HepG2 (cell line): ENCODE data around the gene SUPT6H. TPM values are rescaled to one million over a fixed set of nuclear protein-coding genes. Genes with fewer than 3 reads are reported as not detected.
A peak's percentile ranks its signal among the peaks of the same experiment; 100 is the strongest.

Source experiments
- ATAC-seq: fragments of 200-7000 bp; cut with Tn5 transposase; 3 replicates; pipeline ENCODE4 v1.9.1; 2020; ENCODE audit warnings: mild to moderate bottlenecking, moderate library complexity
- BruUV-seq: library from RNA; stranded (reverse); fragments of 400-500 nt; replicated peaks from 2 replicates; lab custom pipeline; 2021; lab: Mats Ljungman, UMichigan
- CTCF ChIA-PET: fragments of 300-600 bp; formaldehyde crosslinking; extraction: SDS; loops from one replicate; lab custom pipeline; 2021; ENCODE audit warnings: low total read pairs, inconsistent platforms, low intra/inter-chr PET ratio; lab: Yijun Ruan, JAX
- POLR2A ChIA-PET: fragments of 350-600 bp; sonication (Branson Sonifier 250); formaldehyde crosslinking; loops from one replicate; lab custom pipeline; 2020; ENCODE audit warnings: antibody characterized with exemption, inconsistent platforms; lab: Yijun Ruan, JAX
- DNase-seq: peaks from one replicate; pipeline ENCODE4 v3.0.0-alpha.2; 2015; ENCODE audit warnings: low spot score
- FAIRE-seq: peaks from 3 replicates; lab custom pipeline; 2011; peaks lifted over from hg19 to GRCh38; lab: Jason Lieb, UNC
- H2AFZ ChIP-seq: one replicate; pipeline ENCODE4 v1.6.1; 2011; ENCODE audit warnings: low read length, inconsistent platforms
- H3K27ac ChIP-seq: fragments of 300-600 bp; 3 replicates; pipeline ENCODE4 v1.8.0; 2011; ENCODE audit warnings: mixed run types, mild to moderate bottlenecking, mixed read lengths, low read length, inconsistent platforms; ENCODE audit not compliant: insufficient read depth; ENCODE audit errors: extremely low read length
- H3K27me3 ChIP-seq, 2 experiments: fragments of 200-600 bp in 1 of 2; 2 replicates in 1 of 2; 3 replicates in 1 of 2; pipeline versions ENCODE4 v1.6.0 to v1.8.0; 2011; ENCODE audit warnings: low read length in 2 of 2, mild to moderate bottlenecking in 2 of 2, moderate library complexity in 2 of 2, inconsistent platforms in 1 of 2; ENCODE audit not compliant: insufficient read depth in 2 of 2, control insufficient read depth in 1 of 2
- H3K36me3 ChIP-seq, 2 experiments: fragments of 200-600 bp in 1 of 2; replicated peaks in 1 of 2; 2 replicates in 1 of 2; 3 replicates in 1 of 2; pipeline versions ENCODE4 v1.5.1 to v1.8.0; 2011; ENCODE audit warnings: low read length in 2 of 2, inconsistent platforms in 1 of 2; ENCODE audit not compliant: insufficient read depth in 2 of 2, control insufficient read depth in 1 of 2
- H3K4me1 ChIP-seq: 2 replicates; pipeline ENCODE4 v1.5.1; 2012; ENCODE audit warnings: low read length, inconsistent platforms; ENCODE audit not compliant: insufficient read depth
- H3K4me2 ChIP-seq: 2 replicates; pipeline ENCODE4 v1.6.0; 2011; ENCODE audit warnings: low read depth, low read length, inconsistent platforms
- H3K4me3 ChIP-seq, 3 experiments: fragments of 200-600 bp in 1 of 3; sonication (generic), shearing (Covaris generic) in 1 of 3; replicated peaks in 1 of 3; 2 replicates each; pipeline ENCODE4 v1.5.1; 2011 to 2016; ENCODE audit warnings: low read length in 3 of 3, inconsistent platforms in 2 of 3, low read depth in 2 of 3, mild to moderate bottlenecking in 2 of 3, control low read depth in 1 of 3, mixed read lengths in 1 of 3; ENCODE audit not compliant: insufficient read depth in 1 of 3
- H3K79me2 ChIP-seq: one replicate; pipeline ENCODE4 v1.6.1; 2011; ENCODE audit warnings: low read length, inconsistent platforms; ENCODE audit not compliant: insufficient read depth
- H3K9ac ChIP-seq: 2 replicates; pipeline ENCODE4 v1.6.0; 2011; ENCODE audit warnings: mild to moderate bottlenecking, low read depth, low read length, inconsistent platforms; ENCODE audit not compliant: insufficient read depth
- H3K9me3 ChIP-seq: 2 replicates; pipeline ENCODE4 v1.5.1; 2012; ENCODE audit warnings: mild to moderate bottlenecking, low read length
- H4K20me1 ChIP-seq: 2 replicates; pipeline ENCODE4 v1.6.0; 2011; ENCODE audit warnings: inconsistent platforms, mild to moderate bottlenecking, low read length, moderate library complexity; ENCODE audit not compliant: insufficient read depth
- CEBPB ChIP-seq: IDR thresholded peaks from 2 replicates; pipeline ENCODE4 v1.6.1; 2011; ENCODE audit warnings: low read depth, low read length, improper control_type of control experiment, borderline replicate concordance
- EZH2 ChIP-seq: conservative IDR thresholded peaks from 2 replicates; pipeline ENCODE4 v1.6.1; 2012; ENCODE audit warnings: mild to moderate bottlenecking, low read depth, low read length, moderate library complexity
- HDAC6 ChIP-seq: fragments of 200-600 bp; sonication (generic); IDR thresholded peaks from 2 replicates; pipeline ENCODE4 v1.7.0; 2017; ENCODE audit warnings: mild to moderate bottlenecking, antibody characterized with exemption, low read length, low read depth
- MED13 ChIP-seq: sonication (generic); formaldehyde crosslinking; IDR thresholded peaks from 2 replicates; pipeline ENCODE4 v1.5.0; 2020; ENCODE audit warnings: missing genetic modification reagents
- PBX2 ChIP-seq: IDR thresholded peaks from 2 replicates; pipeline ENCODE4 v1.6.1; 2016; ENCODE audit warnings: control low read depth
- POLR2G ChIP-seq: fragments of 200-400 bp; formaldehyde crosslinking; IDR thresholded peaks from 2 replicates; pipeline ENCODE4 v1.6.1; 2018; ENCODE audit warnings: mild to moderate bottlenecking, low read depth, low read length, moderate library complexity
- RFX5 ChIP-seq: IDR thresholded peaks from 2 replicates; pipeline ENCODE4 v1.6.1; 2011; ENCODE audit warnings: low read depth, low read length, improper control_type of control experiment
- ZBTB21 ChIP-seq: sonication (generic); formaldehyde crosslinking; IDR thresholded peaks from 2 replicates; pipeline ENCODE4 v1.4.0; 2020; ENCODE audit warnings: missing genetic modification reagents
- ZNF329 ChIP-seq: sonication (generic); formaldehyde crosslinking; IDR thresholded peaks from 2 replicates; pipeline ENCODE4 v1.9.0; 2021; ENCODE audit warnings: low read depth, mild to moderate bottlenecking, missing genetic modification reagents
- ZNF34 ChIP-seq: sonication (generic); formaldehyde crosslinking; IDR thresholded peaks from 2 replicates; pipeline ENCODE4 v1.4.0; 2020; ENCODE audit warnings: mild to moderate bottlenecking, missing genetic modification reagents, borderline replicate concordance
- ZNF432 ChIP-seq: sonication (generic); formaldehyde crosslinking; IDR thresholded peaks from 2 replicates; pipeline ENCODE4 v1.5.0; 2020; ENCODE audit warnings: missing genetic modification reagents, mild to moderate bottlenecking, borderline replicate concordance
- ZNF850 ChIP-seq: sonication (generic); formaldehyde crosslinking; conservative IDR thresholded peaks from 2 replicates; pipeline ENCODE4 v1.9.0; 2021; ENCODE audit warnings: mild to moderate bottlenecking, missing genetic modification reagents
- WGBS: methylation state at CpG from one replicate; pipeline ENCODE4 v1.1.6; 2017; ENCODE audit warnings: low lambda C conversion rate; 5-methylcytosine and 5-hydroxymethylcytosine counted together
- in situ Hi-C: cut with HindIII; loops from 2 replicates; pipeline ENCODE4 v1.10.0; 2017; ENCODE audit warnings: low pct_unique_long_range_greater_than_20kb; ENCODE audit not compliant: extremely low pct_ligation_motif_present
- intact Hi-C: fragments of 100-400 bp; cut with micrococcal nuclease; formaldehyde crosslinking; loops from one replicate; pipeline ENCODE4 v1.10.0; 2022; ENCODE audit not compliant: unreplicated experiment
- polyA plus RNA-seq, 8 experiments: library from polyadenylated mRNA; depleted of rRNA in 3 of 8; stranded (reverse) in 7 of 8; unstranded in 1 of 8; fragments of >200 nt; fragmentation: Illumina TruSeq in 4 of 8; extraction: Trizol in 4 of 8; gene quantifications; 2 replicates each; pipeline versions ENCODE4 v1.2.1 to v1.2.3, GENCODE V29; 2011 to 2016; ENCODE audit warnings: low read depth in 4 of 8, missing spikeins in 1 of 8, mixed read lengths in 1 of 8; ENCODE audit not compliant: insufficient read depth in 1 of 8
- total RNA-seq, 5 experiments: library from RNA; depleted of rRNA; stranded (reverse); fragments of >200 nt; fragmentation: Illumina TruSeq; extraction: Trizol; gene quantifications; 2 replicates each; pipeline ENCODE4 v1.2.3, GENCODE V29; 2016; ENCODE audit warnings: low read depth in 1 of 5
- TF ChIP-seq, protein P1 (sequence below): sonication (generic); formaldehyde crosslinking; IDR thresholded peaks from 2 replicates; pipeline ENCODE4 v1.4.0; 2020; ENCODE audit warnings: mild to moderate bottlenecking, missing genetic modification reagents

The SUPT6H gene
- total and polyA plus RNA-seq, 2 of the 13 experiments (the other 11 are each of a cell fraction or from before 2014, with no cell fraction given): 32.7 to 39.9 TPM

- TF ChIP-seq, protein P1, sequence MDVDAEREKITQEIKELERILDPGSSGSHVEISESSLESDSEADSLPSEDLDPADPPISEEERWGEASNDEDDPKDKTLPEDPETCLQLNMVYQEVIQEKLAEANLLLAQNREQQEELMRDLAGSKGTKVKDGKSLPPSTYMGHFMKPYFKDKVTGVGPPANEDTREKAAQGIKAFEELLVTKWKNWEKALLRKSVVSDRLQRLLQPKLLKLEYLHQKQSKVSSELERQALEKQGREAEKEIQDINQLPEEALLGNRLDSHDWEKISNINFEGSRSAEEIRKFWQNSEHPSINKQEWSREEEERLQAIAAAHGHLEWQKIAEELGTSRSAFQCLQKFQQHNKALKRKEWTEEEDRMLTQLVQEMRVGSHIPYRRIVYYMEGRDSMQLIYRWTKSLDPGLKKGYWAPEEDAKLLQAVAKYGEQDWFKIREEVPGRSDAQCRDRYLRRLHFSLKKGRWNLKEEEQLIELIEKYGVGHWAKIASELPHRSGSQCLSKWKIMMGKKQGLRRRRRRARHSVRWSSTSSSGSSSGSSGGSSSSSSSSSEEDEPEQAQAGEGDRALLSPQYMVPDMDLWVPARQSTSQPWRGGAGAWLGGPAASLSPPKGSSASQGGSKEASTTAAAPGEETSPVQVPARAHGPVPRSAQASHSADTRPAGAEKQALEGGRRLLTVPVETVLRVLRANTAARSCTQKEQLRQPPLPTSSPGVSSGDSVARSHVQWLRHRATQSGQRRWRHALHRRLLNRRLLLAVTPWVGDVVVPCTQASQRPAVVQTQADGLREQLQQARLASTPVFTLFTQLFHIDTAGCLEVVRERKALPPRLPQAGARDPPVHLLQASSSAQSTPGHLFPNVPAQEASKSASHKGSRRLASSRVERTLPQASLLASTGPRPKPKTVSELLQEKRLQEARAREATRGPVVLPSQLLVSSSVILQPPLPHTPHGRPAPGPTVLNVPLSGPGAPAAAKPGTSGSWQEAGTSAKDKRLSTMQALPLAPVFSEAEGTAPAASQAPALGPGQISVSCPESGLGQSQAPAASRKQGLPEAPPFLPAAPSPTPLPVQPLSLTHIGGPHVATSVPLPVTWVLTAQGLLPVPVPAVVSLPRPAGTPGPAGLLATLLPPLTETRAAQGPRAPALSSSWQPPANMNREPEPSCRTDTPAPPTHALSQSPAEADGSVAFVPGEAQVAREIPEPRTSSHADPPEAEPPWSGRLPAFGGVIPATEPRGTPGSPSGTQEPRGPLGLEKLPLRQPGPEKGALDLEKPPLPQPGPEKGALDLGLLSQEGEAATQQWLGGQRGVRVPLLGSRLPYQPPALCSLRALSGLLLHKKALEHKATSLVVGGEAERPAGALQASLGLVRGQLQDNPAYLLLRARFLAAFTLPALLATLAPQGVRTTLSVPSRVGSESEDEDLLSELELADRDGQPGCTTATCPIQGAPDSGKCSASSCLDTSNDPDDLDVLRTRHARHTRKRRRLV (CRISPR knock-in tag): no peak
- TF ChIP-seq CEBPB: peak; percentile 66
- TF ChIP-seq, all 625 proteins: peak for 1
- Histone ChIP-seq H2AFZ (no peak overlapping the region), H3K4me2 (no peak overlapping the region), H3K27me3 (no peaks in the 10 kb centered on the region), H3K9ac (no peak overlapping the region), H3K27ac (no peak overlapping the region), H3K4me3 (no peak overlapping the region), H4K20me1 (no peaks in the 10 kb centered on the region), H3K79me2 (no peaks in the 10 kb centered on the region), H3K4me1 (no peaks in the 10 kb centered on the region), H3K36me3 (peaks cover 50 to 85% of the 10 kb centered on the region in 2 experiments), H3K9me3 (no peaks in the 10 kb centered on the region)
- ChIA-PET CTCF (no interaction called here), POLR2A (no interaction called here)
- no peak for FAIRE-seq
- BruUV-seq: no TSS peak
- 84% methylated on average over 2 of the region's 2 CpGs for WGBS
- no peak for ATAC-seq
- no peak for DNase-seq
- in situ Hi-C loops (loop anchor here (5.0 kb wide), 1 partner anchor 48 kb away; the partner anchor contains the start of gene PIGS), intact Hi-C loops (no loop called here)
These were observed 42.0 kb upstream of the SUPT6H start for GRCh38 chr17:28620010-28620409.

DNA sequence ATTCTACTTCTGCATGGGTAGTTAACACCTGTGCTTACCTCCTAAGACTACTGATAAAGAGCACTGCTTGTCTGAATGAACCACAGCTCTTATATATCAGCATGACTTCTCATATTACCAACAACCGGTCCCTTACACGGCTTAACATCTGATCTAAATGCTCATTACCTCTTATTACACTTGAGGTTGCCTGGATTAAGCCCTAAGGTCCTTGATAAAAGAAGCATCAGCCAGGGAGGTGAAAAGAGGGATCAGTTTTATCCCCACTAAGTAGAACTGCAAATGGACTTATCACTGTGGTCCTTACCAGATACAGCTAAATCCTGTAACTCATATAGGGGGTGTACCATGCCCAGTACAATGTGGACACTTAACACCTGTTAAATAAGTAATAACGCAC lies 39.8 kb upstream of the SUPT6H start:
- no peaks in the 10 kb centered on the region for H3K79me2 ChIP-seq
- 98% methylated on average over 3 of the region's 3 CpGs for WGBS
- no peaks in the 10 kb centered on the region for H3K9me3 ChIP-seq
- no peak overlapping the region for H2AFZ ChIP-seq
- peaks cover 34 to 70% of the 10 kb centered on the region in 2 experiments for H3K36me3 ChIP-seq
- peaks cover 5% of the 10 kb centered on the region; the same call in 1 of the 2 replicates for H3K4me1 ChIP-seq
- H4K20me1 ChIP-seq: no peaks in the 10 kb centered on the region
- DNase-seq: no peak
- CTCF ChIA-PET: no interaction called here
- no TSS peak for BruUV-seq
- ATAC-seq: no peak
- intact Hi-C loops (no loop called here), in situ Hi-C loops (loop anchor here (5.0 kb wide), 1 partner anchor 50 kb away; the partner anchor contains the start of gene PIGS)
- H3K27me3 ChIP-seq: no peaks in the 10 kb centered on the region
- no peak for FAIRE-seq
- H3K4me2 ChIP-seq: no peak overlapping the region
- H3K4me3 ChIP-seq: no peak overlapping the region
- H3K27ac ChIP-seq: no peak overlapping the region
- POLR2A ChIA-PET: no interaction called here
- H3K9ac ChIP-seq: no peak overlapping the region
- TF ChIP-seq RFX5 (no peak), EZH2 (no peak), MED13 (no peak), ZNF34 (CRISPR knock-in tag) (no peak), HDAC6 (no peak), ZNF850 (CRISPR knock-in tag) (no peak), ZNF329 (CRISPR knock-in tag) (no peak), POLR2G (no peak), ZBTB21 (no peak), PBX2 (no peak), ZNF432 (CRISPR knock-in tag) (no peak)
